HG02642 (cell line): ENCODE data around the gene DSG4.

ENCODE experiments used
- ATAC-seq: cut with Tn5 transposase; IDR thresholded peaks from one replicate; pipeline ENCODE4 v1.9.1; 2021; ENCODE audit warnings: mild to moderate bottlenecking; ENCODE audit not compliant: unreplicated experiment, poor library complexity

The DSG4 gene

GRCh38 chr18:31407649-31408048, 31.1 kb downstream of the DSG4 start:
- ATAC-seq, result no peak

- no peak for ATAC-seq
Measured at GRCh38 chr18:31409276-31409675, 32.7 kb downstream of the DSG4 start.

- ATAC-seq, result no peak
Measured at GRCh38 chr18:31410716-31411483, 34.3 kb downstream of the DSG4 start.

GRCh38 chr18:31413137-31413536, 36.6 kb downstream of the DSG4 start:
- ATAC-seq, result no peak

- no peak for ATAC-seq
Measured at GRCh38 chr18:31417850-31418249, 41.3 kb downstream of the DSG4 start.

- ATAC-seq, result no peak
Measured at GRCh38 chr18:31419457-31419932, 42.9 kb downstream of the DSG4 start.

GRCh38 chr18:31420032-31420431, 43.5 kb downstream of the DSG4 start:
- no peak for ATAC-seq

GRCh38 chr18:31420524-31420923, 43.9 kb downstream of the DSG4 start:
- ATAC-seq, result no peak

GRCh38 chr18:31424383-31424988, 47.9 kb downstream of the DSG4 start:
- peak; percentile 85 for ATAC-seq

GRCh38 chr18:31426021-31426420, 49.4 kb downstream of the DSG4 start:
- no peak for ATAC-seq

- no peak for ATAC-seq
Measured at GRCh38 chr18:31426871-31427406, 50.4 kb downstream of the DSG4 start.

- no peak for ATAC-seq
Measured at GRCh38 chr18:31428211-31428610, 51.6 kb downstream of the DSG4 start.

- ATAC-seq, result no peak
Measured at GRCh38 chr18:31429623-31430022, 53.0 kb downstream of the DSG4 start.

GRCh38 chr18:31430072-31430471, 53.5 kb downstream of the DSG4 start:
- ATAC-seq, result no peak

GRCh38 chr18:31430554-31430953, 54.0 kb downstream of the DSG4 start:
- ATAC-seq, result no peak

GRCh38 chr18:31432316-31432715, 55.7 kb downstream of the DSG4 start:
- no peak for ATAC-seq

- ATAC-seq, result no peak
Measured at GRCh38 chr18:31436825-31437224, 60.2 kb downstream of the DSG4 start.

- ATAC-seq, result no peak
Measured at GRCh38 chr18:31438402-31438801, 61.8 kb downstream of the DSG4 start.

- ATAC-seq, result no peak
Measured at GRCh38 chr18:31439807-31440325, 63.3 kb downstream of the DSG4 start.

GRCh38 chr18:31440787-31441186, 64.2 kb downstream of the DSG4 start:
- no peak for ATAC-seq

GRCh38 chr18:31441493-31441892, 64.9 kb downstream of the DSG4 start:
- ATAC-seq, result no peak
